ENCODE data around the gene CHRNB2. TPM values are rescaled to one million over a fixed set of nuclear protein-coding genes. Genes with fewer than 3 reads are reported as not detected.

Gene CHRNB2
- total RNA-seq, 4 donors from 2014 or later = 0.32 to 0.82 TPM; not detected in 2

DNA sequence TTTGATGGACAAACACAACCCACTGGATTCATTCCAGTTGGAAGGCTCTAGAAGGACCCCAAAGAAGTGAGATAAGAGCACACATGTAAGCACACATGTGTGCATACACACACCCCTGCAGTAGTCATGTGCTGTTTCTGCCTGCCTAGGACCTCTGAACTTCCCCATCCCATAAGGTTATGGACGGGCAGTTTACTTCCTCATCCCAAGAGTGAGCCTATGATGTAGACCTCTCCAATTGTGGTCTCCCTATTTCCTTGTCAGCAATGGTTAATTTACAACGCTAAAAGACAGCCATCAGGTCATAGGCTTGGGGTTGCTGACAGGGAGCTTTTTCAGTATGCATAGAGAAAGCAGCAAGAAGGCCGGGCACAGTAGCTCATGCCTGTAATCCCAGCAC is 55.8 kb downstream of the CHRNB2 start:
- no peaks in the 10 kb centered on the region for H3K27me3 ChIP-seq
- H3K36me3 ChIP-seq = no peaks in the 10 kb centered on the region
- H3K9me3 ChIP-seq = no peaks in the 10 kb centered on the region
- in situ Hi-C loops (cut with MboI; ENCODE audit: low pct_ligation_motif_present in 1 of 4, low pct_unique_long_range_greater_than_20kb in 1 of 4, low sequenced_read_pairs in 3 of 4) (no loop called here), intact Hi-C loops (cut with DNase I; ENCODE audit: low total_unique reads) (no loop called here)
- peaks cover 9 to 17% (median 11%) of the 10 kb centered on the region in 4 donors for H3K4me1 ChIP-seq
- H3K27ac ChIP-seq = peak overlapping the region in 1 of 4 donors; percentile 10
- 67 to 89% methylated on average over 2 to 3 of the region's 3 CpGs for WGBS, 2 donors (ENCODE audit: low coverage in 1 of 2)
- DNase-seq = no peak
- no peak overlapping the region for H3K4me3 ChIP-seq
- no peak for TF ChIP-seq EP300 (IDR thresholded peaks at IDR 0.05; ENCODE audit: low read depth)
- TF ChIP-seq CTCF (IDR thresholded peaks at IDR 0.05) = no peak
- no peak for TF ChIP-seq POLR2A (IDR thresholded peaks at IDR 0.05)
- no peak for TF ChIP-seq POLR2AphosphoS5 (IDR thresholded peaks at IDR 0.05)

GRCh38 chr1:154624746-154625643 is 57.4 kb downstream of the CHRNB2 start:
- no peak for DNase-seq
- Histone ChIP-seq H3K27me3 (no peaks in the 10 kb centered on the region), H3K4me3 (no peak overlapping the region), H3K27ac (no peak overlapping the region), H3K9me3 (no peaks in the 10 kb centered on the region), H3K4me1 (peaks cover 9 to 18% (median 11%) of the 10 kb centered on the region in 4 donors), H3K36me3 (no peaks in the 10 kb centered on the region)
- intact Hi-C loops (cut with DNase I; ENCODE audit: low total_unique reads) (no loop called here), in situ Hi-C loops (cut with MboI; ENCODE audit: low pct_ligation_motif_present in 1 of 4, low pct_unique_long_range_greater_than_20kb in 1 of 4, low sequenced_read_pairs in 3 of 4) (no loop called here)
- TF ChIP-seq CTCF (IDR thresholded peaks at IDR 0.05) = no peak
- TF ChIP-seq EP300 (IDR thresholded peaks at IDR 0.05; ENCODE audit: low read depth) = no peak
- no peak for TF ChIP-seq POLR2AphosphoS5 (IDR thresholded peaks at IDR 0.05)
- no peak for TF ChIP-seq POLR2A (IDR thresholded peaks at IDR 0.05)
- 89 to 91% methylated on average over 5 to 8 of the region's 8 CpGs for WGBS, 2 donors (ENCODE audit: low coverage in 1 of 2)

GRCh38 chr1:154626456-154627256 is 59.1 kb downstream of the CHRNB2 start:
- intact Hi-C loops (cut with DNase I; ENCODE audit: low total_unique reads) = no loop called here
- Histone ChIP-seq H3K4me3 (peak overlapping the region; percentile 70 to 92 (median 82)), H3K36me3 (no peaks in the 10 kb centered on the region), H3K9me3 (no peaks in the 10 kb centered on the region), H3K4me1 (peaks cover 9 to 18% (median 11%) of the 10 kb centered on the region in 4 donors), H3K27me3 (peaks cover 4% of the 10 kb centered on the region), H3K27ac (peak overlapping the region; percentile 87 to 94 (median 90))
- 19 to 25% methylated on average over 7 to 10 of the region's 10 CpGs for WGBS, 2 donors (ENCODE audit: low coverage in 1 of 2)
- in situ Hi-C loops (cut with MboI; ENCODE audit: low pct_ligation_motif_present in 1 of 4, low pct_unique_long_range_greater_than_20kb in 1 of 4, low sequenced_read_pairs in 3 of 4) = no loop called here
- TF ChIP-seq EP300 (IDR thresholded peaks at IDR 0.05; ENCODE audit: low read depth) (no peak), POLR2AphosphoS5 (IDR thresholded peaks at IDR 0.05) (no peak), POLR2A (IDR thresholded peaks at IDR 0.05) (no peak), CTCF (IDR thresholded peaks at IDR 0.05) (no peak)
- no peak for DNase-seq
